Dermis microvascular lymphatic vessel endothelial cell (primary cell): ENCODE measurements around the gene RALGAPA1. TPM values are rescaled to one million over a fixed set of nuclear protein-coding genes. Genes with fewer than 3 reads are reported as not detected.
"Not testable (repeated sequence)": the region's sequence is repeated elsewhere in the genome, so short reads cannot be mapped to it uniquely, and the experiment has no call there.

Source experiments
- DNase-seq, 2 donors: peaks; one replicate each; pipeline versions ENCODE4 v3.0.0 to v3.0.0-alpha.2; 2010; ENCODE audit warnings: low read depth in 2 of 2
- total RNA-seq: library from RNA; depleted of rRNA; stranded (reverse); fragments of >200 nt; gene quantifications from 2 replicates; pipeline ENCODE4 v1.2.1, GENCODE V29; 2014

Gene RALGAPA1
- 11.9 and 16.4 TPM in 2 replicates for total RNA-seq

DNA sequence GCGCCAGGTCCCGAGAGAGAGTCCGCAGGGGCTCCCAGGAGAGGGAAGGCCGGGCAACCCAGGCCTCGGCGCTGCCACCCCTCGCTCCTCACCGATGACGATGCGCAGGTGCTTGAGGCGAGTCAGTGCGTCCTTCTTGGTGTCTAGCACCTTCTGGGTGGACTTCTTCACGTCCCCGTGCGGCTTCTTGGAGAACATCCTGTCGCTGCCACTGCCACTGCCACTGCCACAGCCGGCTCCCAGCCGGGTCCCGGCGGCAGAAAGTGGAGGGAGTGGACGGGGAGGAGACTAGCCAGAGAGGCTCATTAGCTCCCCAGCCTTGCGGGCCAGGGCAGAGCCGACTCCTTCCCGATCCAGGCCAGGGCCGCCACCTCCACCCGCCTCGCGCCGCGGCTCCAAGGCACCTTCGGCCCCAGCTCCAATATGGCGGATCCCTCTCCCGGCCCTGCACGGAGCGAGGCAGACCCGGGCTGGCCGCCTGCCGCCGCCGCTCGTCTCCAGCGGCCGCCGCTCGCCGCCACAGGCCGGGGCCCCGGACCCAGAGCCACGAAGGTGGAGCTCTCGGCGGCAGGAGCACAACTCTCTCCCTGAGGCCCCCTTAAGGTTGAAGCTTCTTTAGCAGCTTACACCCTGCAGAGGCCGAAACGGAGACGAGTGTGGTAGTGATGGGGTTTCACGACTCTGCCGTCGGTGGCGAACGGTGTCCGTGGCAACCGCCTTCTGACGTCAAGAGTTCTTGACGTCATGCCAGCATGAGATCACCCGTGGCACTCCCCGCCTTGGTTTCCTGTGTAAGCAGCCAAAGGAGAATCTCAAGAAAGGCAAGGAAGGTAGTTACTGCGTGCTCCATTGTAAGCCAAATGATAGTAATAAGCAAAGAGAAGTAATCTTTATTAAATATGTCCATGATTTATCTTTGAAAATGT lies at the start of gene RALGAPA1:
TSS of gene RALGAPA1 (minus strand) at position 658 of the 926 bp plus-strand sequence. CDS start at position 198, 460 bp downstream.
- DNase-seq = peak; percentile 93 to 97

DNA sequence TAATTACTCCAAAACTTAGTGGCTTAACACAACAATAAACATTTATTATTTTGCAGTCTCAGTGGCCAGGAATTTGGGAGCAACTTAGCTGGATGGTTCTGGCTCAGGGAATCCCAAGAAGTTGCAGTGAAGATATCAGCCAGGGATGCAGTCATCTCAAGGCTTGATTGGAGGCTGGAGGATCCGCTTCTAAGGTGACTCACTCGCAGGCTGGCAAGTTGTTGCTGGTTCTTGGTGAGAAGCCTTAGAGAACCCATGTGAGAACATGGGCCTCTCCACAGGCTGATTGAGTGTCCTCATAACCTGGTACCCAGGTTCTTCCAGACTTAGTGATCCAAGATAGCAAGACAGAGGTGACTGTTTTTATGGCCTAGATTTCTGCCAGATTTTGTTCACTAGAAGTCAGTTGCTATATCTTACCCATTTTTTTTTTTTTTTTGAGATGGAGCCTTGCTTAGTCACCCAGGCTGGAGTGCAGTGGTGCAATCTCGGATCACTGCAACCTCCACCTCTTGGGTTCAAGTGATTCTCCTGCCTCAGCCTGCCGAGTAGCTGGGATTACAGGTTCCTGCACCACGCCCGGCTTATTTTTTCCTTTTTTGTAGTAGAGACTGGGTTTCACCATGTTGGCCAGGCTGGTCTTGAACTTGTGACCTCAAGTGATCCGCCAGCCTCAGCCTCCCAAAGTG lies 49.6 kb upstream of the RALGAPA1 start:
- no peak for DNase-seq

DNA sequence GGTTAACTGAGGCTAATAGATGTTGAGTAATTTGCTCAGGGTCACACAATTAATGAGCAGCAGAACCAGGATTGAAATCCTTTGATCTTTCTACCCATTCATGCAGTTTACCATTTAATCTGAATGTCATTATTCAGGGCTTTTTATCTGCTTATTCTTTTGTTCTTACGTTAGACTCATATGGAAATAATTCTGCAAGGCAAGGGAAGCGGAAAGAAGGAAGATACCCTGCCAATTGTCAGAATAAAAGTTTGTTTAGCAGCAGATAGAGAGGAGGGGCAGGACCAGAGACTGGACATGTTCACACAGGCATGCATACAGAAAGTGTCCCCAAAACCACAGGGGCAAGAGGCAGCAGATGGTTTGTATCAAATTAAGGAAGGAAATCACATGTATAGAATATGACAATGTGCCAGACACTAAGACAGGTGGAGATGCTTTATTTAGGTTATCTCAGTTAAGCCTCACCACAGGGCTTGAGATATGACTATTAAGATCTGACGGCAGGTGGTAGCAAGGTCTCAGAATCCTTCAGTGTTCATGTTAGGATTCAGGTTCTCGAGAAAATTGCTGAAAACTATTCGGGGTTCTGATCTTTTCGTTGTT lies 46.9 kb upstream of the RALGAPA1 start:
- DNase-seq = peak; percentile 13 to 33

DNA sequence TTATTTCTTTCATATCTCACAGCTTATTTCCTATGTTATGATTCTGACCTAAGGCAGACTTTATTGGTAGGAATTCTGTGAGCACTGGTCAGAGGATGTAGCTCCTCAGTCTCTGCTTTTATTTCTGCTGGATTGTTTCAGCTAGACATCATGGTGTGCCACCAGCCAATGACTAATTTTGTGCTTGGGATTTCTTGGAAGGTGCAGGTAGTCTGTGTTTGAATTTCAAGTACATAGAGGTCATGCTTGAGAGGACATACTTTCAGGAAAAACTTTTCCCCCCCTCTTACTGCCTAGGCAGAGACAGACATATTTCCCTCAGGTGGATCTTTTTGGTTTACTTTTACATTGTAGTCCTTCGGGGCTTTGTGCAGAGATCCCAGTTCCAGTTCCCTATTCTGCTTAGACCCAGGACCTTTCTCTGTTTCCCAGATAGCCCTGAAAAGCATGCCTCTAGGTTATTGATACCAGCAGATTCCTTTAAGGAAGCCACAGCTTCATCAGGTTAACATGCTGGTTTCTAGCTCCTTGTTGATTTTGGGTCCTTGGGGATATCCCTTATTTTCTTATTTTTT lies 45.7 kb upstream of the RALGAPA1 start:
- no peak for DNase-seq

DNA sequence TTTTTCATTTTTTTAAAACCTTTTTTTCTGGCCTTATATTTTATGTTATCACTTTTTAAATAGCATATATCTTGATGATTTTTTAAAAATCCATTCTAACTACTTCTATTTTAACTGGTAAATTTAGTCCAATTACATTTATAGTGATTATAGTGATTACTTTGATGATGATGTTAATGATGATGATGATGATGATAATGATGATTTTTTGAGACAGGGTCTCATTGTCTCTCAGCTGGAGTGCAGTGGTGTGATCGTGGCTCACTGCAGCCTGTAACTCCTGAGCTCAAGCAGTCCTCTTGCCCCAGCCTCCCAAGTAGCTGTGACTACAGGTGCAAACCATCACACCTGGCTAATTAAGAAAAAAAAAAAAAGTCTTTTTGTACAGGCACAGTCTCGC lies 44.1 kb upstream of the RALGAPA1 start:
- no peak for DNase-seq

DNA sequence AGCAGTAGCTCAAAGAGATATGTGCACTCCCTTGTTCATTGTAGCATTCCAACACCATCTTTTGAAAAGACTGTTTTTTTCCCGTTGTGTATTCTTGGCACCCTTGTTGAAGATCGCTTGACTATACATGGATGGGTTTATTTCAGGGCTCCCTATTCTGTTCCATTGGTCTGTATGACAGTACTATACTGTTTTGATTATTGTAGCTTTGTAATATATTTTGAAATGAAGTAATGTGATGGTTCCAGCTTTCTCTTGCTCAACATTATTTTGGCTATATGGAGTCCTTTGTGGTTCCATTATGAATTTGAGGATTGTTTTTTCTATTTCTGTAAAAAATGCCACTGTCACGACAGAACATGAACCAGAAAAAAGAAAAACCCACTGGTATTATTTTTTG lies 42.7 kb upstream of the RALGAPA1 start:
- DNase-seq = no peak

DNA sequence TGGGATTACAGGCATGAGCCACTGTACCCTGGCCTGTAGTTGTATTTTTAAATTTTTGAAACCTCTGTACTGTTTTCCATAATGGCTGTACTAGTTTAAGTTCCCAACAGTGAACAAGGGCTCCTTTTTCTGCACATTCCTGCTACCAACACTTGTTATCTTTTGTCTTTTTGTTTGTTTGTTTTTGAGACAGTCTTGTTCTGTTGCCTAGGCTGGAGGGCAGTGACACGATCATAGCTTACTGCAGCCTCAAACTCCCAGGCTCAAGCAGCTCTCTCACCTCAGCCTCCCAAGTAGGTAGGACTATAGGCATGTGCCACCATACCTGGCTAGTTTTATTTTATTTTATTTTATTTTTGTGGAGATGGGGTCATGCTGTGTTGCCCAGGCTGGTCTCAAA lies 40.0 kb upstream of the RALGAPA1 start:
- DNase-seq = no peak

DNA sequence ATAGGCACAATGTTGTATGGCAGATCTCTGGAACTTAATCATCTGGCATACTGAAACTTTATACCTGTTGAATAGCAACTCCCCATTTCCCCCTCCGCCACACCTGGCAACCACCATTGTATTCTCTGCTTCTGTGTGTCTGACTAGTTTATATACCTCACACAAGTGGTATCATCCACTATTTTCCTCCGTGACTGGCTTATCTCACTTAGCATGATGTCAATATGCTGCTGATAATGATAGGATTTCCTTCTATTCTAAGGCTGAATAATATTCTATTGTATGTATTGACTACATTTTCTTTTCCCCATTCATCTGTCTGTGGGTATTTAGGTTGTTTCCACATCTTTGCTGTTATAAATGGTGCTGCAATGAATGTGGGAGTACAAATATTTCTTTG lies 38.5 kb upstream of the RALGAPA1 start:
- peak in 1 of 2 donors; percentile 61 for DNase-seq

DNA sequence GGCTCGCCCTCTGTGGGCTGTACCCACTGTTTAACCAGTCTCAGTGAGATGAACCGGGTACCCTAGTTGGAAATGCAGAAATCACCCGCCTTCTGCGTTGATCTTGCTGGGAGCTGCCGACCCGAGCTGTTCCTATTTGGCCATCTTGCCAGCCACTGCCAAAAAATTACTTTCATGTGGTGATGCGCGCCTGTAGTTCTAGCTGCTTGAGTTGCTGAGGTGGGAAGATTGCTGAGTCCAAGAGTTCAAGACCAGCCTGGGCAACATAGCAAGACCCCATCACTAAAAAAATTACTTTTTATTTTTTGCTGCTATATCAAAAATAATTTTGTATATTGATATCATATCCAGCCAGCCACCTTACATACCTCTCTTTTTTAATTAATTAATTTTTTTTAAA lies 35.4 kb upstream of the RALGAPA1 start:
- DNase-seq = no peak

DNA sequence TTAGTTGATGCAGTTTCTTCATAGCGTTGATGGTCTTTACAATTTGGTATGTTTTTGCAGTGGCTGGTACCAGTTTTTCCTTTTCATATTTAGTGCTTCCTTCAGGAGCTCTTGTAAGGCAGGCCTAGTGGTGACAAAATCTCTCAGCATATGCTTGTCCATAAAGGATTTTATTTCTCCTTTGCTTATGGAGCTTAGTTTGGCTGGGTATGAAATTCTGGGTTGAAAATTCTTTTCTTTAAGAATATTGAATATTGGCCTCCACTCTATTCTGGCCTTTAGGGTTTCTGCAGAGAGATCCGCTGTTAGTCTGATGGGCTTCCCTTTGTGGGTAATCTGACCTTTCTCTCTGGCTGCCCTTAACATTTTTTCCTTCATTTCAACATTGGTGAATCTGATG lies 33.1 kb upstream of the RALGAPA1 start:
- not testable (repeated sequence) for DNase-seq

DNA sequence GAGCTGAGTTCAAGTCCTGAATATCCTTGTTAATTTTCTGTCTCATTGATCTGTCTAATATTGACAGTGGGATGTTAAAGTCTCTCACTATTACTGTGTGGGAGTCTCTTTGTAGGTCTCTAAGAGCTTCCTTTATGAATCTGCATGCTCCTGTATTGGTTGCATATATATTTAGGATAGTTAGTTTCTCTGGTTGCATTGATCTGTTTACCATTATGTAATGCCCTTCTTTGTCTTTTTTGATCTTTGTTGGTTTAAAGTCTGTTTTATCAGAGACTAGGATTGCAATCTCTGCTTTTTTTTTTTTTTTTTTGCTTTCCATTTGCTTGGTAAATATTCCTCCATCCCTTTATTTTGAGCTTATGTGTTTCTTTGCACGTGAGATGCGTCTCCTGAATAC lies 32.6 kb upstream of the RALGAPA1 start:
- DNase-seq = not testable (repeated sequence)

DNA sequence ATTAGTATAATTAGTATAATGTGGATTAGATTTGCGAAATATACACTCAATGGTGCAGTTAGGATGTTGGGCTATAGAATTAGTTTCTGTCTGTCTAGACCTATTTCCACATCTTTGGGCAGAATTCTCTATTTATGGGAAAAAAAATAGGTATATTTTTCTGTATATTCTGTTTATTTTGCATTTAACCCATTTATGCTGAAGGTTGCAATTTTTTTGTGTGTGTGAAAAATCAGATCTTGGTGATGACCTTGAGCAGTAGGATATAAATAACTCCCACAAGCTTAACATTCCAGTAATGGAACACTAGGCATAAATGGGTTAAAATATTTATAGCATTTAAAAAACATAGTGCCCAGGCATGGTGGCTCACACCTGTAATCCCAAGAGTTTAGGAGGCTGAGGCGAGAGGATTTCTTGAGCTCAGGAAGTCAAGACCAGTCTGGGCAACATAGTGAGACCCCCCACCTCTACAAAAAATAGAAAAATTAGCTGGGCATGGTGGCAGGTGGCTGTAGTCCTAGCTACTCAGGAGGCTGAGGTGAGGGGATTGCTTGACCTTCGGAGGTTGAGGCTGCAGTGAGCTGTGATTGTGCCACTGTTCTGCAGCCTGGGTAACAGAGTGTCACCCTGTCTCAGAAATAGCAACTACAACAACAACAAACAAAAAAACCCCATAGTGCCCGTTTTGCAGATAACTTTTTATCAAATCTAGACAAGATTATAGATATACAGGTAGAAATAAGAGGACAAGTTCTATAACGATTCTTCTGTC lies 26.3 kb upstream of the RALGAPA1 start:
- no peak for DNase-seq

DNA sequence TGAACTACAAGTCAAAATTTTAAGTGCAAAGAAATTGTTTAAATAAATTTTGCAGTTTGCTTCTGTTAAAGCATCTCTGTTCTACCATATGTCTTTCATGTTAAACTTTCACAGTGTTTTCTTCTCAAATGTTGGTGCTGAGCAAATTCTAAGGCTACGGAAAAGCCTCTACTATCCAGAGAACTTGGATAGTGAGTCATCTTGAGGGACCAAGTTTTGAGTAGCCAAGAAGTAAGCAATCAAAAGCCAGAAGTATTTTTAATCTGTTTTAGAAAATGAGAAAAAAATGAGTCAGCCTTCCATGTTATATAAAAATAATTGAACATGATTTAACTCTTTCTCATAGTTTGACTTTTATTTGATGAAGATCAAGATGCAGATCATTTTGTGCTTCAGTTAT lies 20.4 kb upstream of the RALGAPA1 start:
- no peak for DNase-seq

DNA sequence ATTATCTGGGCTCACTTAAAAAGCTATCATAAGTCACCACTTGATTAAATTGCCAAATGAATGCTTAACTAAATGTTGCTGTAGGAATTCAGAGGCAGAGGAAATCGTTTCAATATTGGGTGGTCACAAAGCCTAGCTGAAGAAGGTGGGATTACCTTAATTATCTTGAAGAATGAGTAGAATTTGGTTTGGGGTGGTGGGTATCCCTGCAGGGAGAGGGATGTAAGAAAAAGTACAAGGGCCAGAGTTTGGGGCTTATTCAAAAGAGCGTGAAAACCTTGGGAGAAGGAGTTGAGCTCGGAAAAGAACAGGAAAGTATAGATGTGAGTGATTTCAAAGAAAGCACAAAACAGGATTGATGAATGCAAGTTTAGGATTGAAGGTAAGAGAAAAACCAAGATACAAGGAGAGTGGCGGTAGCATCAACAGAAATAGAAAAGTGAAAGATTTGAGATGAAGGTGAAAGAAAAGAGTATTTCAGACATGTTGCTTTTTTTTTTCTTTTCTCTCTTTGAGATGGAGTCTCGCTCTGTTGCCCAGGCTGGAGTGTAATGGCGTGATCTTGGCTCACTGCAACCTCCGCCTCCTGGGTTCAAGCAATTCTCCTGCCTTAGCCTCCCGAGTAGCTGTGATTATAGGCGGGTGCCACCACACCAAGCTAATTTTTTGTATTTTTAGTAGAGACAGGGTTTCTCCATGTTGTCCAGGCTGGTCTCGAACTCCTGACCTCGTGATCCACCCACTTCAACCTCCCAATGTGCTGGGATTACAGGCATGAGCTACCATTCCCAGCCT lies 18.8 kb upstream of the RALGAPA1 start:
- no peak for DNase-seq

DNA sequence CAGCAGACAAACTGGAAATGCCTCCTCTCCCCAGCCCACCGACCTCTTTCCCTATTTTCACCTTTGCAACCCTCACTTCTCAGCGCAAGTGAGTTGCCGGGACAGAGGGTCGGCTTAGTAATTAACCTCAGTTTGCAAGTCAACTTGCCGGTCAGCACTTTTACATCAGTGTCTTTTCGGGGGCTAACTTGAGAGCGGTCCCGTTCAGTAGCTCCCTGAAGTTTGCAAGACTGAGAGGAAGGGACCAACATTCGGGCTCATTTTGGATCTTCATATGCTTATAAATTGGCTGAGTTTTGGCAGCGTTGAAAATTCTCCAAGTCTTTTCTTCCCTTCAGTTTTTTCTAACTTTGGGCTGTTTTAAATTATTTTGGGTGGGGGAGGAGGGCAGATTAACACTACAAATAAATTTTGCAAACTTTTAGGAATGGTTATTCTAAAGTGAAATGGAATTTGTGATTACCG lies 17.9 kb upstream of the RALGAPA1 start:
- no peak for DNase-seq

DNA sequence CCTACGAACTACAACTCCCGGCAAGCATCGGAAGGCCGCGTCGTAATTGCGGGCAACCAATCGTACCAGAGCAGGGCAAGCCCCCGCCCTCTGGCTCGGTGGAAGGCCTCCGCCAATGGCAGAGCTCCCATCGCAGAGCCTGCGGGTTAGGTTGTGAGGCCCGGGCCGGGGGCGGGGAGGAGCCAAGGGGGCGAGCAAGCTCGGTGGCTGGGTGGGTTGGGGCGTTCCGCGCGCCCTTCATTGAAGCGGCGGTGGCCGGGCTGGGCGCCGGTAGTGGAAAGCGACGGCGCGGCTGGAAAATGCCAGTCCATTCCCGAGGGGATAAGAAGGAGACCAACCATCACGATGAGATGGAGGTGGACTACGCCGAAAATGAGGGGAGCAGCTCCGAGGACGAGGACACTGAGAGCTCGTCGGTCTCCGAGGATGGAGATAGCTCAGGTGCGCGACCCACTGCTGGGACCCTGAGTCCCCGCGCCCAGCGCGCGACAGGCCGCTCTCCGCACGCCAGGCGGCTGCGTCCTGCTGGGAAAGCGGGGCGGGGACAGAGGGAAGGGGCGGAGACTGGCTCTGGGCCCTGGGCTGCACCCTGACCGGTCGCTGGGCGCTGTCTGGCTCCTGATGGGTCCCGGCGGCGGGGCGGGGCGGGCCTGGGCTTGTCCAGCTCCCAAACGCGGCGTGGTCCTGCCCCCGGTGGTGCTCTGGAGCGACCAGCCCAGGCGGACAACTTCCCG lies 17.3 kb upstream of the RALGAPA1 start, which contains the start of gene BRMS1L:
TSS of gene BRMS1L (plus strand) at position 121 of the 734 bp plus-strand sequence. CDS start at position 300, 179 bp downstream.
- peak; percentile 96 to 99 for DNase-seq

DNA sequence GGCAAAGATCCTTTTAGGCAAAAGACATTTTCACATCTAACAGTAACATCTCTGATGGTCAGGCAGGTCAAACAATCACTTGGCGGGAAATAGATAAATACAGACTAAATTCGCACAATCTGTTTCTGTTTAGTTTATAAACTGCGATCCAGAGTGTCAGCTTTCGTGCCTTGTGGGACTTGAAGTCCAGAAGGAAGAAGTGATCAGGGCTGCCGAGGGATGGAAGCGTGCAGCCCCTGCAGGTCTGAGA lies 16.8 kb upstream of the RALGAPA1 start:
- DNase-seq = no peak

DNA sequence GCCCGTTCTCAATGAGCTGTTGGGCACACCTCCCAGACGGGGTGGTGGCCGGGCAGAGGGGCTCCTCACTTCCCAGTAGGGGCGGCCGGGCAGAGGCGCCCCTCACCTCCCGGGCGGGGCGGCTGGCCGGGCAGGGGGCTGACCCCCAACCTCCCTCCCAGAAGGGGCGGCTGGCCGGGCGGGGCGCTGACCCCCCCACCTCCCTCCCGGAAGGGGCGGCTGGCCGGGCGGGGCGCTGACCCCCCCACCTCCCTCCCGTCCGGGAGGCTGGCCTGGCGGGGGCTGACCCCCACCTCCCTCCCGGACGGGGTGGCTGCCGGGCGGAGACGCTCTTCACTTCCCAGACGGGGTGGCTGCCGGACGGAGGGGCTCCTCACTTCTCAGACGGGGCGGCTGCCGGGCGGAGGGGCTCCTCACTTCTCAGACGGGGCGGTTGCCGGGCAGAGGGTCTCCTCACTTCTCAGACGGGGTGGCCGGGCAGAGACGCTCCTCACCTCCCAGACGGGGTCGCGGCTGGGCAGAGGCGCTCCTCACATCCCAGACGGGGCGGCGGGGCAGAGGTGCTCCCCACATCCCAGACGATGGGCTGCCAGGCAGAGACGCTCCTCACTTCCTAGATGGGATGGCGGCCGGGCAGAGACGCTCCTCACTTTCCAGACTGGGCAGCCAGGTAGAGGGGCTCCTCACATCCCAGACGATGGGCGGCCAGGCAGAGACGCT lies 15.5 kb upstream of the RALGAPA1 start:
- not testable (repeated sequence) for DNase-seq

DNA sequence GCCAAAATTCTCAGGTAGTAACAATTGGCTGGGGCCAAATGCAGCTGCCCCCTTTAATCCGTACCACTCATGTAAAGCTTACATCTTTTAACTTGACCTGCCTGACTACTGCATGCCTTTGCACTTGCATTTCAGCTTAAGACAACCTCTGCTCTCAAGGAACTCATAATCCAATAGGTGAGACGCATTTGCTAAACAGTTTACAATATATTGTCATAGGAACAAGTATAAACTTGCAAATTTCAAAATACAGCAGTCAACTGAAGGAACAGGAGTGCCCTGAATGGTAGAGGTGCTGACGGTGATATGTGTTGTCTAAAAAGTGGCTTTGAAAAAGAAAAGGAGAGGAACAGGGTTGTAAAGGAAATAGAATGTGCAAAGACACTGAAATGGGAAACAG lies 13.4 kb upstream of the RALGAPA1 start:
- no peak for DNase-seq
